ENCODE measurements around the gene AFAP1.

AFAP1 gene

GRCh38 chr4:7858498-7858897, 81.2 kb downstream of the AFAP1 start:
- H3K9ac ChIP-seq = no peak overlapping the region
- TF ChIP-seq Cebpa-rat (IDR thresholded peaks at IDR 0.05) = no peak
- H3K4me2 ChIP-seq = no peak overlapping the region
- H3K27ac ChIP-seq = no peak overlapping the region
- peaks cover 0 to 13% (median 0%) of the 10 kb centered on the region in 10 experiments; a peak in 6 of 20 replicates for H3K4me1 ChIP-seq
- H3K9me3 ChIP-seq (replicated peaks in 1 of 11) = no peaks in the 10 kb centered on the region
- H3K27me3 ChIP-seq = no peaks in the 10 kb centered on the region
- no peak overlapping the region for H3K4me3 ChIP-seq
- H3K36me3 ChIP-seq = peaks cover 0 to 40% (median 1%) of the 10 kb centered on the region in 11 experiments; a peak in 6 of 22 replicates
- H4K20me1 ChIP-seq = peaks cover 0 to 26% (median 0%) of the 10 kb centered on the region in 11 experiments; a peak in 3 of 22 replicates

GRCh38 chr4:7857993-7858392, 81.7 kb downstream of the AFAP1 start:
- H3K36me3 ChIP-seq = peaks cover 0 to 45% (median 5%) of the 10 kb centered on the region in 11 experiments; a peak in 7 of 22 replicates
- no peak overlapping the region for H3K4me3 ChIP-seq
- H3K27me3 ChIP-seq = no peaks in the 10 kb centered on the region
- H3K27ac ChIP-seq = no peak overlapping the region
- peaks cover 0 to 26% (median 0%) of the 10 kb centered on the region in 11 experiments; a peak in 3 of 22 replicates for H4K20me1 ChIP-seq
- H3K4me2 ChIP-seq = no peak overlapping the region
- H3K9me3 ChIP-seq (replicated peaks in 1 of 11) = no peaks in the 10 kb centered on the region
- H3K4me1 ChIP-seq = peaks cover 0 to 13% (median 0%) of the 10 kb centered on the region in 10 experiments; a peak in 6 of 20 replicates
- no peak overlapping the region for H3K9ac ChIP-seq
- TF ChIP-seq Cebpa-rat (IDR thresholded peaks at IDR 0.05) = no peak

DNA sequence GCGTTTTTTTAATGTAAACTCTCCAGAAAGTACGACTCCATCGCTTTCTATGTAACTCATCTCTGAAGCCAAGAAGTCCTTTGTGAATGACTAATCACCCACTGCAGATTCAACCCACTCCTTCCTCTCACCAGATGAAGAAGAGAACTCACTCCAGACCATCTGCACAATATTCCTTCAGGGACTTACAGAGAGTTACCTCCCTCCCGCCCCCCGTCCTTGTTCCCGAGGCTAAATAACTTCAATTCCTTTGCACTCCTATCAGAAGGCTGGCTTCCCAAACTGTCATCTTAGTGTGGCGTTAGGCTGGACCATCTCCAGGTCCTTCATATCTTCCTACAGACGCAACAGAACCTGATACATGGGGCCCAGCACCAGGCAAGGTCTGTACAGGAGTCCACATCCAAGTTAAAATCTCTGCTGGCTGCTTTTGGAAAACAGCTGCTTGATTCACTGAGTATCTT, 82.4 kb downstream of the AFAP1 start:
- H3K9me3 ChIP-seq (replicated peaks in 1 of 11) = no peaks in the 10 kb centered on the region
- H3K27ac ChIP-seq = no peak overlapping the region
- no peak for TF ChIP-seq Cebpa-rat (IDR thresholded peaks at IDR 0.05)
- no peak overlapping the region for H3K9ac ChIP-seq
- peaks cover 0 to 50% (median 7%) of the 10 kb centered on the region in 11 experiments; a peak in 7 of 22 replicates for H3K36me3 ChIP-seq
- H3K4me2 ChIP-seq = peak overlapping the region in 3 of 11 experiments; percentile 9 to 65 (median 41); a peak in 6 of 22 replicates
- H3K27me3 ChIP-seq = no peaks in the 10 kb centered on the region
- H3K4me3 ChIP-seq = no peak overlapping the region
- peaks cover 0 to 26% (median 0%) of the 10 kb centered on the region in 11 experiments; a peak in 3 of 22 replicates for H4K20me1 ChIP-seq
- H3K4me1 ChIP-seq = peaks cover 0 to 14% (median 0%) of the 10 kb centered on the region in 10 experiments; a peak in 7 of 20 replicates

DNA sequence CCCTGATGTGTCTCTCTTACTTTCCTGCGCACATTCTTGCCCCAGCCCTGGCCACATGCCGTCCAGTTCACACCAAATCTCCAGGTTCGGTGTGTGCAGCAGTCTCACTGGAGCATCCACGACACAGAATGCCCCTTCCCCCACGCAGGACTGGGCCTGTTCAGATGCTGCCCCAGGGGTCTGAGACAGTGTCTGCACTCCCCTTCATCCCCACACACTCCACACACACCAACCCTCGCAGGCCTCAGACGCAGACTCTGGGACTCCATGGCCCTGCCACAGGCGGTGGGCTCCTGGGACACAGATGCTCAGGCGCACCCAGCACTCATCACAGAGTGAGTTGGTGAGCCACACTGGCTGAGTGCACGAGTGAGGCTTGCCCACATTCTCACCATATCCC, 83.9 kb downstream of the AFAP1 start:
- H4K20me1 ChIP-seq = peaks cover 0 to 26% (median 0%) of the 10 kb centered on the region in 11 experiments; a peak in 3 of 22 replicates
- no peak overlapping the region for H3K4me2 ChIP-seq
- no peak overlapping the region for H3K27ac ChIP-seq
- no peaks in the 10 kb centered on the region for H3K27me3 ChIP-seq
- no peak overlapping the region for H3K9ac ChIP-seq
- H3K4me3 ChIP-seq = no peak overlapping the region
- H3K9me3 ChIP-seq (replicated peaks in 1 of 11) = no peaks in the 10 kb centered on the region
- peaks cover 0 to 15% (median 0%) of the 10 kb centered on the region in 10 experiments; a peak in 7 of 20 replicates for H3K4me1 ChIP-seq
- TF ChIP-seq Cebpa-rat (IDR thresholded peaks at IDR 0.05) = no peak
- peaks cover 0 to 45% (median 5%) of the 10 kb centered on the region in 11 experiments; a peak in 7 of 22 replicates for H3K36me3 ChIP-seq

GRCh38 chr4:7854697-7855370, 84.8 kb downstream of the AFAP1 start:
- H3K4me2 ChIP-seq = no peak overlapping the region
- no peak overlapping the region for H3K27ac ChIP-seq
- no peak for TF ChIP-seq Cebpa-rat (IDR thresholded peaks at IDR 0.05)
- peaks cover 0 to 15% (median 0%) of the 10 kb centered on the region in 10 experiments; a peak in 7 of 20 replicates for H3K4me1 ChIP-seq
- H3K27me3 ChIP-seq = no peaks in the 10 kb centered on the region
- no peaks in the 10 kb centered on the region for H3K9me3 ChIP-seq (replicated peaks in 1 of 11)
- H3K36me3 ChIP-seq = peaks cover 0 to 43% (median 5%) of the 10 kb centered on the region in 11 experiments; a peak in 7 of 22 replicates
- no peak overlapping the region for H3K9ac ChIP-seq
- peaks cover 0 to 26% (median 0%) of the 10 kb centered on the region in 11 experiments; a peak in 3 of 22 replicates for H4K20me1 ChIP-seq
- no peak overlapping the region for H3K4me3 ChIP-seq

GRCh38 chr4:7854216-7854615, 85.4 kb downstream of the AFAP1 start:
- H3K4me1 ChIP-seq = peaks cover 0 to 15% (median under 1%) of the 10 kb centered on the region in 10 experiments; a peak in 9 of 20 replicates
- no peak overlapping the region for H3K9ac ChIP-seq
- H3K36me3 ChIP-seq = peaks cover 0 to 42% (median 5%) of the 10 kb centered on the region in 11 experiments; a peak in 7 of 22 replicates
- no peak overlapping the region for H3K27ac ChIP-seq
- TF ChIP-seq Cebpa-rat (IDR thresholded peaks at IDR 0.05) = no peak
- no peaks in the 10 kb centered on the region for H3K9me3 ChIP-seq (replicated peaks in 1 of 11)
- no peak overlapping the region for H3K4me3 ChIP-seq
- H4K20me1 ChIP-seq = peaks cover 0 to 26% (median 0%) of the 10 kb centered on the region in 11 experiments; a peak in 3 of 22 replicates
- H3K4me2 ChIP-seq = no peak overlapping the region
- H3K27me3 ChIP-seq = no peaks in the 10 kb centered on the region

DNA sequence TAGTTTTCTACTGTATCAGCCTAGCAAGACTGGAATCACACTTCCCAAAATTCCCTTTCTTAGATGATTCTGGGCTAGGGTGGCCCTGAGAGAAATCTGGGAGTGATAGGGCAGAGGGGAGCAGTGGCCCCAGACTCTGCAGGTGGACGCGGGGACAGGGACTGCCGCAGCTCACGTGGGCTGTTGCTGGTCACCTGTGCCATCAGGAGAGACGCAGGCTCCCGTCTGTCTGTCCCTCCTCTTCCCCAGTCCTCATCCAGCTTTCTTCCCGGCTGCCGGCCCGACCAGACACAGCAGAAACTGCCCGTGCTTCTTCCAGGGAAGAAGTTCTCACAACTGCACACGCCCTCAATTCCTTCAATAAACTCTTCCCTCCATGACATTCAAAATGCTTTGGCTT, 86.4 kb downstream of the AFAP1 start:
- H3K9ac ChIP-seq = no peak overlapping the region
- no peak overlapping the region for H3K4me2 ChIP-seq
- peaks cover 0 to 22% (median 0%) of the 10 kb centered on the region in 11 experiments; a peak in 4 of 22 replicates for H4K20me1 ChIP-seq
- no peak overlapping the region for H3K4me3 ChIP-seq
- TF ChIP-seq Cebpa-rat (IDR thresholded peaks at IDR 0.05) = no peak
- H3K4me1 ChIP-seq = peaks cover 0 to 15% (median 9%) of the 10 kb centered on the region in 10 experiments; a peak in 13 of 20 replicates
- H3K9me3 ChIP-seq (replicated peaks in 1 of 11) = no peaks in the 10 kb centered on the region
- no peaks in the 10 kb centered on the region for H3K27me3 ChIP-seq
- peaks cover 0 to 42% (median 5%) of the 10 kb centered on the region in 11 experiments; a peak in 7 of 22 replicates for H3K36me3 ChIP-seq
- no peak overlapping the region for H3K27ac ChIP-seq

GRCh38 chr4:7852568-7853185, 87.0 kb downstream of the AFAP1 start:
- Histone ChIP-seq H3K4me3 (no peak overlapping the region), H3K27me3 (no peaks in the 10 kb centered on the region), H3K4me1 (peaks cover 0 to 15% (median 10%) of the 10 kb centered on the region in 10 experiments; a peak in 13 of 20 replicates), H3K9me3 (replicated peaks in 1 of 11) (no peaks in the 10 kb centered on the region), H4K20me1 (peaks cover 0 to 19% (median 0%) of the 10 kb centered on the region in 11 experiments; a peak in 4 of 22 replicates), H3K36me3 (peaks cover 0 to 42% (median 5%) of the 10 kb centered on the region in 11 experiments; a peak in 7 of 22 replicates), H3K4me2 (no peak overlapping the region), H3K9ac (no peak overlapping the region), H3K27ac (no peak overlapping the region)
- no peak for TF ChIP-seq Cebpa-rat (IDR thresholded peaks at IDR 0.05)

DNA sequence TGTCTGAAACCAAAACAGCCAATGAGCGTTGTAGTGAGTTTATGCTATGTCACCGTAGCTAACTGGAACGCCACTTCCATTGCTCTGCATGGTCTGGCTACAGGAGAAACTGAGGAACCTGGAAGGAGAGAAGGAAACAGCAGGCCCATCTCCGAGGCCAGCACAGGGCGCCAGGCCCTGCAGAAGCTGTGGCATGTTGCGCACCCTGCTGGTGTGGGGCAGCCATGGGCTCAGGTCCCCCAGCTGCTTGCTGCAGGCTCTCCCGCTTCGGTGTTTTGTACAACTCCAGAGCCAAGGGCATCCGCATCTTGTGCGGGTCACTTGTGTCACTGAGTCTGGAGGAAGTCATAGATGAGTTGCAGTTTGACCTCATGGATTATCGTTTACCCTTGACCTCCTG, 89.2 kb downstream of the AFAP1 start:
- H3K9ac ChIP-seq = no peak overlapping the region
- H4K20me1 ChIP-seq = peaks cover 0 to 8% (median 0%) of the 10 kb centered on the region in 11 experiments; a peak in 5 of 22 replicates
- H3K4me2 ChIP-seq = no peak overlapping the region
- H3K27me3 ChIP-seq = no peaks in the 10 kb centered on the region
- TF ChIP-seq Cebpa-rat (IDR thresholded peaks at IDR 0.05) = no peak
- peaks cover 0 to 42% (median 5%) of the 10 kb centered on the region in 11 experiments; a peak in 7 of 22 replicates for H3K36me3 ChIP-seq
- no peak overlapping the region for H3K4me3 ChIP-seq
- no peaks in the 10 kb centered on the region; a peak in 1 of 22 replicates for H3K9me3 ChIP-seq (replicated peaks in 1 of 11)
- no peak overlapping the region for H3K27ac ChIP-seq
- peaks cover 0 to 21% (median 11%) of the 10 kb centered on the region in 10 experiments; a peak in 16 of 20 replicates for H3K4me1 ChIP-seq

All from BLaER1 treated with 17β-estradiol and CSF1 and Interleukin-3, amounts not matched to agents 10 nM and 100 nM (cell line).